Gastroesophageal sphincter (tissue), 4 donors: ENCODE data around the gene GPR160. TPM values are rescaled to one million over a fixed set of nuclear protein-coding genes. Genes with fewer than 3 reads are reported as not detected.

Experiments used
- ATAC-seq: fragments of 150-250 bp; one replicate; pipeline ENCODE4 v1.9.1; 2016; ENCODE audit warnings: mild to moderate bottlenecking, moderate library complexity
- H3K27ac ChIP-seq, 4 donors: fragments of 200-600 bp; sonication (generic) in 3 of 4; 1 replicate in 3 of 4; 2 replicates in 1 of 4; pipeline ENCODE4 v1.5.1; 2016 to 2019
- H3K27me3 ChIP-seq: fragments of 200-600 bp; sonication (generic); one replicate; pipeline ENCODE4 v1.5.1; 2019
- H3K36me3 ChIP-seq, 2 donors: fragments of 200-600 bp; sonication (generic); one replicate each; pipeline ENCODE4 v1.5.1; 2019; ENCODE audit warnings: control low read depth in 1 of 2
- H3K4me1 ChIP-seq, 3 donors: fragments of 200-600 bp; sonication (generic); 1 replicate in 2 of 3; 2 replicates in 1 of 3; pipeline ENCODE4 v1.5.1; 2016 to 2019; ENCODE audit warnings: control low read depth in 2 of 3
- H3K4me3 ChIP-seq, 2 donors: fragments of 200-600 bp; sonication (generic); one replicate each; pipeline ENCODE4 v1.5.1; 2019; ENCODE audit warnings: mild to moderate bottlenecking in 1 of 2, moderate library complexity in 1 of 2
- H3K9me3 ChIP-seq, 3 donors: fragments of 200-600 bp; sonication (generic); one replicate each; pipeline ENCODE4 v1.5.1; 2017 to 2019; ENCODE audit warnings: control low read depth in 2 of 3
- EP300 ChIP-seq: sonication (generic); formaldehyde crosslinking; IDR thresholded peaks from one replicate; pipeline ENCODE4 v1.6.1; 2017; ENCODE audit warnings: antibody characterized with exemption, mild to moderate bottlenecking
- POLR2A ChIP-seq, 2 donors: fragments of 450-650 bp; IDR thresholded peaks; one replicate each; pipeline ENCODE4 v1.6.1; 2017; ENCODE audit warnings: antibody characterized with exemption in 2 of 2, mild to moderate bottlenecking in 2 of 2, moderate library complexity in 1 of 2
- POLR2AphosphoS5 ChIP-seq: sonication (generic); formaldehyde crosslinking; IDR thresholded peaks from one replicate; pipeline ENCODE4 v1.6.1; 2017; ENCODE audit warnings: antibody characterized with exemption
- WGBS, 2 donors: methylation state at CpG; one replicate each; pipeline ENCODE4 v1.1.5; 2018; ENCODE audit warnings: low coverage in 1 of 2; 5-methylcytosine and 5-hydroxymethylcytosine counted together
- total RNA-seq, 4 donors: library from RNA; depleted of rRNA; stranded (reverse); fragments of >200 nt; gene quantifications; one replicate each; pipeline ENCODE4 v1.1.0, GENCODE V29; 2016
- TF ChIP-seq, protein P1 (sequence below), 4 experiments: fragments of 200-600 bp in 2 of 4; fragments of 450-650 bp in 2 of 4; sonication (generic) in 1 of 4; IDR thresholded peaks; one replicate each; pipeline ENCODE4 v1.5.1; 2017 to 2019; ENCODE audit warnings: antibody characterized with exemption in 4 of 4, mild to moderate bottlenecking in 2 of 4, moderate library complexity in 2 of 4

The GPR160 gene
- total RNA-seq, 4 donors from 2014 or later = 0.31 to 4.3 (median 0.94) TPM

DNA sequence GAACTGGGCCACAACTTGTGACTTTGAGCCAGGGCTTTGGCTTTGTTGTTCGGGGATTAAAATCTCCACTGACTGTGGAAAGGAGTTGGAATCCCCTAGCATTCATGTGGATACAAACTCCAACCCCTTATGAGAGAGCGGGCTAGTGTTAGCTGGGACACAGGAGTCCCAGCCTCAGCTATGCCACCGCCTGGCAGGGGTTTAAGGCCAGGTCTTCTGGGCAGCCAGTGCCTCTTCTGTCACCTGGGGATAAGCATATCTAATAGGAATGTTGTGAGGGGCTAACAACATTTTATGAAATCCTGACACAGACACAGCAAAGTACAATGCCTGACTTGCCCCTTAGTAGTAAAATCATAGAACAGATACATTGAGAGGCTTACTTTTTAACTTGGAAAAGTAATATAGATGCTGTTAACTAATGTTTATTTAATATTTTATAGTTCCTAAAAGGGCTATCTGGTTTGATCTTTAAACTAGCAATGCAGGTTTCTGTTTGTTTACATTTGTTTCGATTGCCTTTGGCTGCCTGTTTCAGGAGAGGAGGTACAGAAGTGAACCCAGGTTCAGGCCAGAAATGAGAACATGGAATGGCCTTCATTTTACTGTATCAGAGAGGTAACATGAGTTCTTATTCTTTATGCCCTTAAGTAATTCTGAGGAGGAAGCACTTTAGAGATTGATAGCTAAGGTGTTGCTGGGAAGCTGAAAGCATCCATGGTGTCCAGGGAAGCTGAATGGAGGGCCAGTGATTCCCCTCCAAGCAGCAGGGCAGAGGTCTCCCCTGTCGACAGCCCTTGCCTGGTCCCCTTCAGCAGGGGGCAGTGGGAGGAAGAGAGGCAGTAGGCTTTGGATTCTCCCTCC lies 8.7 kb downstream of the GPR160 start:
- H3K27ac ChIP-seq = no peak overlapping the region
- WGBS, 2 donors = 52 to 69% methylated on average over 2 to 3 of the region's 5 CpGs
- no peak for TF ChIP-seq POLR2AphosphoS5
- TF ChIP-seq, protein P1, sequence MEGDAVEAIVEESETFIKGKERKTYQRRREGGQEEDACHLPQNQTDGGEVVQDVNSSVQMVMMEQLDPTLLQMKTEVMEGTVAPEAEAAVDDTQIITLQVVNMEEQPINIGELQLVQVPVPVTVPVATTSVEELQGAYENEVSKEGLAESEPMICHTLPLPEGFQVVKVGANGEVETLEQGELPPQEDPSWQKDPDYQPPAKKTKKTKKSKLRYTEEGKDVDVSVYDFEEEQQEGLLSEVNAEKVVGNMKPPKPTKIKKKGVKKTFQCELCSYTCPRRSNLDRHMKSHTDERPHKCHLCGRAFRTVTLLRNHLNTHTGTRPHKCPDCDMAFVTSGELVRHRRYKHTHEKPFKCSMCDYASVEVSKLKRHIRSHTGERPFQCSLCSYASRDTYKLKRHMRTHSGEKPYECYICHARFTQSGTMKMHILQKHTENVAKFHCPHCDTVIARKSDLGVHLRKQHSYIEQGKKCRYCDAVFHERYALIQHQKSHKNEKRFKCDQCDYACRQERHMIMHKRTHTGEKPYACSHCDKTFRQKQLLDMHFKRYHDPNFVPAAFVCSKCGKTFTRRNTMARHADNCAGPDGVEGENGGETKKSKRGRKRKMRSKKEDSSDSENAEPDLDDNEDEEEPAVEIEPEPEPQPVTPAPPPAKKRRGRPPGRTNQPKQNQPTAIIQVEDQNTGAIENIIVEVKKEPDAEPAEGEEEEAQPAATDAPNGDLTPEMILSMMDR (IDR thresholded peaks at IDR 0.05) = no peak
- no peak for TF ChIP-seq POLR2A (IDR thresholded peaks at IDR 0.05)
- TF ChIP-seq EP300 = no peak
- H3K4me3 ChIP-seq = no peak overlapping the region
- no peaks in the 10 kb centered on the region for H3K36me3 ChIP-seq
- peaks cover 32% of the 10 kb centered on the region for H3K27me3 ChIP-seq
- H3K9me3 ChIP-seq = no peaks in the 10 kb centered on the region
- no peak for ATAC-seq
- no peaks in the 10 kb centered on the region for H3K4me1 ChIP-seq

DNA sequence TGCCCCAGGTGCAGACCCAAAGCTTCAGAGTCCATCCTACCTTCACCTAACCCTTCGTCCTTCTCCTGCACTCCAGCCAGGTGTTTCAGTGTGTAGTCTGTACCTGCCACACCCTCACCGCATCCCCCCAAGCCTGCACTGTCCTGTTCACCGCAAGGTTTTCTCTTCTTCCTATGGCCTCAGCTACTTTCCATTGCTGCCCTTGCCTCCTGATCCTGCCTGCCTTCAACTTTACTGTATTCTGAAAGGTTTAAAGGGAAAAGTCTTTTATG lies 9.3 kb downstream of the GPR160 start:
- Histone ChIP-seq H3K36me3 (no peaks in the 10 kb centered on the region), H3K4me1 (no peaks in the 10 kb centered on the region), H3K27me3 (peaks cover 26% of the 10 kb centered on the region), H3K4me3 (no peak overlapping the region), H3K27ac (no peak overlapping the region), H3K9me3 (no peaks in the 10 kb centered on the region)
- 78 to 92% methylated on average over 2 to 3 of the region's 3 CpGs for WGBS, 2 donors
- no peak for TF ChIP-seq POLR2AphosphoS5
- TF ChIP-seq POLR2A (IDR thresholded peaks at IDR 0.05) = no peak
- no peak for TF ChIP-seq EP300
- TF ChIP-seq, protein P1 (IDR thresholded peaks at IDR 0.05) = no peak
- no peak for ATAC-seq

DNA sequence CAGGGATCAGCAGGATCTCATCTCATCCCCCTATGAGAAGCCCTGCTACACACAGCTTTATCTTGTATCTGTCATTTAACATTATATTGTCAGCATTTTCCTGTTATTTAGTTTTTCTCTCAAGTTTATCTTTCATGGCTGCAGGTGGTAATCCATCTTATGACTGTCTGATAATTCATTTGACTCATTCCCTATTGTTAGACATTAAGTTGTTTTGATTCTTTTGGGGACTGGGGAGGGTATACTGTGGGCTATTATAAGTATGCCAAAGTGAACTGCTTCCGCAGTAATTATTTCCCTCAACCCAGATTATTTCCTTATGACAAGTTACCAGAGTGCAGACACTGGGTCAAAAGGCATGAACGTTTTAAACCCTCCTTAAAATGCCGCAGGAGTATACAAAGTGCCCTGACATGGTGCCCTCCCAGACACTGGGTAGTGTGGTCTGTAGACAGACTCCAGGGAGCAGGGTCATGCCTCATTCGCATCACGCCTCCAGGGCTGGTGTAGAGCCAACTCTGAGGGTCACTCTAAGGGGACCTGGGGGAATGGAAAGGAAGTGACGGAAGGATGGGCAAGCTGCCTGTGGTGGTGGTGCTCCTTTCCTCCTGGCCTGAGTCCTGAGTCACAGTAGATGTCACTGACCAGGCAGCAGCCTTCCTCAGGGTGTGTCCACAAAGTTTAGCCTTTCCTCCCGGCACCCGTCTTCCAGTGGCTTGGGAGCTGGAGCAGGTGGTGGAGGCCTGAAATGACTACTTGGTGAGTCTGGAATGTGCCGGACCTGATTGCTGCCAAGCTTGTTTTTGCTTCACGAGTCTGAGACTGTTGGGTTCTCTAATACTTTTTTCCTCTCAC lies 11.6 kb downstream of the GPR160 start:
- ATAC-seq = peak; percentile 48
- H3K36me3 ChIP-seq = no peaks in the 10 kb centered on the region
- TF ChIP-seq EP300 (no peak), POLR2A (IDR thresholded peaks at IDR 0.05) (no peak), POLR2AphosphoS5 (no peak)
- TF ChIP-seq, protein P1 (IDR thresholded peaks at IDR 0.05) = no peak

DNA sequence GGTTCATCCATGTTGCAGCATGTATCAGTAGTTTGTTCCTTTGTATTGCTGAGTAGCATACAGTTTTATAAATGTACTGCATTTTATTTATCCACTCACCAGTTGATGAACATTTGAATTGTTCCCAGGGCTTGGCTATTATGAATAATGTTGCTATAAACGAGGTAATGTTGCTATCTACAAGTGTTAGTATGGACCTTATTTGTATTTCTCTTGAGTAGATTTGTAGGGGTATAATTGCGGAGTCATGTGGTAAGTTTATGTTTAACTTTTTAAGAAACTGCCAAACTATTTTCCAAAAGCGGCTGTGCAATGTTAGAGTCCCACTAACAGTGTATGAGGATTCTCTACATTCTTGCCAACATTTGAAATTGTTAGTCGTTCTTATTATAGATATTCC lies 13.0 kb downstream of the GPR160 start:
- Histone ChIP-seq H3K36me3 (no peaks in the 10 kb centered on the region), H3K9me3 (no peaks in the 10 kb centered on the region), H3K4me1 (no peaks in the 10 kb centered on the region), H3K27me3 (no peaks in the 10 kb centered on the region), H3K27ac (no peak overlapping the region), H3K4me3 (no peak overlapping the region)
- WGBS, 2 donors = 67 to 77% methylated on average over 4 of the region's 4 CpGs
- no peak for ATAC-seq
- no peak for TF ChIP-seq EP300
- no peak for TF ChIP-seq POLR2AphosphoS5
- TF ChIP-seq, protein P1 (IDR thresholded peaks at IDR 0.05) = no peak
- no peak for TF ChIP-seq POLR2A (IDR thresholded peaks at IDR 0.05)

More for the DNA sequence above, 11.6 kb downstream of the GPR160 start:
- Histone ChIP-seq H3K27ac (peak overlapping the region in 1 of 4 donors; percentile 47), H3K4me3 (no peak overlapping the region), H3K27me3 (peaks cover 6% of the 10 kb centered on the region), H3K9me3 (no peaks in the 10 kb centered on the region), H3K4me1 (no peaks in the 10 kb centered on the region)
- 56 to 71% methylated on average over 8 to 9 of the region's 10 CpGs for WGBS, 2 donors
